Testis (tissue), 2 donors: ENCODE data around the gene CUL5.

Experiments
- POLR2A ChIP-seq: fragments of 450-650 bp; IDR thresholded peaks from one replicate; pipeline ENCODE4 v1.6.1; 2017; ENCODE audit warnings: antibody characterized with exemption, mild to moderate bottlenecking, moderate library complexity
- TF ChIP-seq, protein P1 (sequence below), 3 experiments: fragments of 450-650 bp in 2 of 3; fragments of 200-600 bp in 1 of 3; sonication (generic) in 1 of 3; IDR thresholded peaks; one replicate each; pipeline ENCODE4 v1.5.1; 2016 to 2019; ENCODE audit warnings: antibody characterized with exemption in 3 of 3, mild to moderate bottlenecking in 2 of 3, moderate library complexity in 1 of 3

DNA sequence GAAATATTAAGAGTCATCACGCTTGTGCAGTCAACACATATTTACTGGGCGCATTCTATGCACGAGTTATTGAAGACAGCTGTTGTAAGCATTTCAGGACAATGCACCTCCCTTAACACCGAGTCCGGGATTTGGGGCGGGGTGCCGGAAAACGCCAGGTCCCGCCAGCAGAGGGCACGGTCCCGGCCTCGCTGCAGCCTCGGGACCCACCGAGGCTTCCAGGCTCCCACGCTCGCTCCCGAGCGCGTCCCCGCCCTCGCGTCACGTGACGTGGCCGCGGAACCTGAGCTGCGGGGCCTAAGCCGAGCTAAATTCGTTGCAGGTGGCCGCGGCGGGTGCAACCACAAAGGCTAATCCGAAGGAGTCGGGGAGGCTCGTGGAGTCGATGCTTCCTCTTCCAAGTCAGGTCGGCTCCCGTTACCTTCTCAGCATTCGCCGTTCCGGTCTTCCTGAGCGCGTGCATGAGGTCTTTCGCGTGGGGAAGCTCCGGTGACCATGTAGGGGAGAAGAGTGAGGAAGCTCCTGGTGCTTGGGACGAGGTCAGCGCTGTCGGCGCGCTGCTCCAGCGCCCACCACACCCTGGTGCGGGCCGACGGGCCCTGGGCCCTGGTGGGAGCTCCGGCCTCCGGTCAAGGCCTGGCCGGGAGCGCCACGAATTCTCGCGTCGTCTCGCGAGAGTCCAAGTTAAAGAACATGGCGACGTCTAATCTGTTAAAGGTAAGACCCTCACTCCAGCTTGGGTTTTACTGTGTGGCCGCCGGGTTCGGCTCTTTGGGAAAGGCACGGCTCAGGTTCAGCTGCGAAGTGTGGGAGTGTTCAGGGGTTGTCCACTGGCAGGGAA is at the start of gene CUL5:
- TF ChIP-seq, protein P1, sequence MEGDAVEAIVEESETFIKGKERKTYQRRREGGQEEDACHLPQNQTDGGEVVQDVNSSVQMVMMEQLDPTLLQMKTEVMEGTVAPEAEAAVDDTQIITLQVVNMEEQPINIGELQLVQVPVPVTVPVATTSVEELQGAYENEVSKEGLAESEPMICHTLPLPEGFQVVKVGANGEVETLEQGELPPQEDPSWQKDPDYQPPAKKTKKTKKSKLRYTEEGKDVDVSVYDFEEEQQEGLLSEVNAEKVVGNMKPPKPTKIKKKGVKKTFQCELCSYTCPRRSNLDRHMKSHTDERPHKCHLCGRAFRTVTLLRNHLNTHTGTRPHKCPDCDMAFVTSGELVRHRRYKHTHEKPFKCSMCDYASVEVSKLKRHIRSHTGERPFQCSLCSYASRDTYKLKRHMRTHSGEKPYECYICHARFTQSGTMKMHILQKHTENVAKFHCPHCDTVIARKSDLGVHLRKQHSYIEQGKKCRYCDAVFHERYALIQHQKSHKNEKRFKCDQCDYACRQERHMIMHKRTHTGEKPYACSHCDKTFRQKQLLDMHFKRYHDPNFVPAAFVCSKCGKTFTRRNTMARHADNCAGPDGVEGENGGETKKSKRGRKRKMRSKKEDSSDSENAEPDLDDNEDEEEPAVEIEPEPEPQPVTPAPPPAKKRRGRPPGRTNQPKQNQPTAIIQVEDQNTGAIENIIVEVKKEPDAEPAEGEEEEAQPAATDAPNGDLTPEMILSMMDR (IDR thresholded peaks at IDR 0.05), result peak; percentile 80 to 90 (median 82)
- TF ChIP-seq POLR2A, result no peak
